ENCODE measurements around the gene FAM131A. TPM values are rescaled to one million over a fixed set of nuclear protein-coding genes. Genes with fewer than 3 reads are reported as not detected.

Gene FAM131A
- total RNA-seq, 2 experiments from 2014 or later = 3.1 to 4.5 TPM

GRCh38 chr3:184306341-184306972, 30.9 kb upstream of the FAM131A start:
- Mint-ChIP-seq H3K27ac (no peak overlapping the region), H3K4me1 (peaks cover 3% of the 10 kb centered on the region), H3K4me3 (no peak overlapping the region), H3K9me3 (ENCODE audit: low read depth) (no peaks in the 10 kb centered on the region), H3K36me3 (peaks cover 68% of the 10 kb centered on the region), H3K27me3 (no peaks in the 10 kb centered on the region)
- no peak for DNase-seq
- CTCF ChIA-PET = interaction anchor here (0.8 to 2.1 kb wide), 6 partner anchors 10 to 123 kb away, joined by 3 to 6 read pairs (median 3); no protein-coding TSS in a partner anchor
- no peak for ATAC-seq

GRCh38 chr3:184307915-184308314, 29.5 kb upstream of the FAM131A start:
- Mint-ChIP-seq H3K4me3 (no peak overlapping the region), H3K36me3 (peaks cover 54% of the 10 kb centered on the region), H3K27me3 (no peaks in the 10 kb centered on the region), H3K4me1 (no peaks in the 10 kb centered on the region), H3K27ac (no peak overlapping the region), H3K9me3 (ENCODE audit: low read depth) (no peaks in the 10 kb centered on the region)
- CTCF ChIA-PET = no interaction called here
- ATAC-seq (no peak), DNase-seq (no peak)

- CTCF ChIA-PET = no interaction called here
- no peak overlapping the region for H3K4me3 Mint-ChIP-seq
- H3K9me3 Mint-ChIP-seq (ENCODE audit: low read depth) = no peaks in the 10 kb centered on the region
- no peak overlapping the region for H3K27ac Mint-ChIP-seq
- H3K36me3 Mint-ChIP-seq = peaks cover 46% of the 10 kb centered on the region
- no peaks in the 10 kb centered on the region for H3K27me3 Mint-ChIP-seq
- DNase-seq (no peak), ATAC-seq (no peak)
- H3K4me1 Mint-ChIP-seq = no peaks in the 10 kb centered on the region
Measured at GRCh38 chr3:184308744-184309143, 28.7 kb upstream of the FAM131A start.

GRCh38 chr3:184311633-184312032, 25.8 kb upstream of the FAM131A start:
- H3K36me3 Mint-ChIP-seq = peaks cover 31% of the 10 kb centered on the region

GRCh38 chr3:184314363-184314699, 23.1 kb upstream of the FAM131A start, which contains the start of gene EIF4G1:
TSS of gene EIF4G1 (plus strand) at chr3:184314606. CDS start at chr3:184315797, 1,191 bp downstream.
- Mint-ChIP-seq H3K27ac (peak within 1 kb of the TSS; percentile 87), H3K4me3 (peak within 1 kb of the TSS; percentile 86)

More at GRCh38 chr3:184311633-184312032, 25.8 kb upstream of the FAM131A start:
- CTCF ChIA-PET = interaction anchor here (1.5 to 1.7 kb wide), 2 partner anchors 11 to 62 kb away, joined by 3 to 5 read pairs; no protein-coding TSS in a partner anchor
- peaks cover 9% of the 10 kb centered on the region for H3K4me1 Mint-ChIP-seq
- H3K9me3 Mint-ChIP-seq (ENCODE audit: low read depth) = no peaks in the 10 kb centered on the region
- DNase-seq = no peak
- H3K27ac Mint-ChIP-seq = no peak overlapping the region
- no peak overlapping the region for H3K4me3 Mint-ChIP-seq
- ATAC-seq = no peak
- H3K27me3 Mint-ChIP-seq = no peaks in the 10 kb centered on the region

GRCh38 chr3:184314700-184315542, 22.5 kb upstream of the FAM131A start:
- peak; percentile 50 for ATAC-seq
- Mint-ChIP-seq H3K27me3 (no peaks in the 10 kb centered on the region), H3K4me1 (peaks cover 30% of the 10 kb centered on the region), H3K36me3 (peaks cover 25% of the 10 kb centered on the region), H3K4me3 (peak overlapping the region; percentile 86), H3K27ac (peak overlapping the region; percentile 87), H3K9me3 (ENCODE audit: low read depth) (no peaks in the 10 kb centered on the region)
- peak; percentile 65 for DNase-seq
- CTCF ChIA-PET = interaction anchor here (1.0 to 1.5 kb wide), 2 partner anchors 12 to 47 kb away, joined by 3 read pairs; partner anchors contain the start of genes CLCN2 and POLR2H

More at GRCh38 chr3:184314363-184314699, 23.1 kb upstream of the FAM131A start, which contains the start of gene EIF4G1:
- H3K27me3 Mint-ChIP-seq = no peaks in the 10 kb centered on the region
- CTCF ChIA-PET = no interaction called here
- H3K36me3 Mint-ChIP-seq = peaks cover 24% of the 10 kb centered on the region
- peak; percentile 94 for DNase-seq
- ATAC-seq = peak; percentile 87
- H3K9me3 Mint-ChIP-seq (ENCODE audit: low read depth) = no peaks in the 10 kb centered on the region
- H3K4me1 Mint-ChIP-seq = peaks cover 28% of the 10 kb centered on the region

- Mint-ChIP-seq H3K4me3 (peak overlapping the region; percentile 86), H3K27ac (peak overlapping the region; percentile 87), H3K27me3 (no peaks in the 10 kb centered on the region), H3K36me3 (peaks cover 24% of the 10 kb centered on the region), H3K9me3 (ENCODE audit: low read depth) (no peaks in the 10 kb centered on the region), H3K4me1 (peaks cover 30% of the 10 kb centered on the region)
- no peak for ATAC-seq
- DNase-seq = peak; percentile 48
- CTCF ChIA-PET = interaction anchor here (1.0 to 1.9 kb wide), 4 partner anchors 9 to 46 kb away, joined by 3 to 6 read pairs (median 4); partner anchors contain the start of genes CLCN2 and POLR2H
Measured at GRCh38 chr3:184315543-184315867, 21.9 kb upstream of the FAM131A start.

- peak overlapping the region; percentile 86 for H3K4me3 Mint-ChIP-seq
- peak overlapping the region; percentile 87 for H3K27ac Mint-ChIP-seq
- ATAC-seq = no peak
- CTCF ChIA-PET = interaction anchor here (1.0 to 1.9 kb wide), 4 partner anchors 10 to 46 kb away, joined by 3 to 6 read pairs (median 4); partner anchors contain the start of genes CLCN2 and POLR2H
- no peaks in the 10 kb centered on the region for H3K9me3 Mint-ChIP-seq (ENCODE audit: low read depth)
- peaks cover 30% of the 10 kb centered on the region for H3K36me3 Mint-ChIP-seq
- no peak for DNase-seq
- no peaks in the 10 kb centered on the region for H3K27me3 Mint-ChIP-seq
- H3K4me1 Mint-ChIP-seq = peaks cover 30% of the 10 kb centered on the region
Measured at GRCh38 chr3:184315871-184316661, 21.3 kb upstream of the FAM131A start.

GRCh38 chr3:184316792-184317191, 20.6 kb upstream of the FAM131A start:
- CTCF ChIA-PET = interaction anchor here (1.7 to 1.9 kb wide), 3 partner anchors 11 to 55 kb away, joined by 4 to 6 read pairs (median 5); no protein-coding TSS in a partner anchor
- Mint-ChIP-seq H3K9me3 (ENCODE audit: low read depth) (no peaks in the 10 kb centered on the region), H3K4me3 (peak overlapping the region; percentile 86), H3K36me3 (peaks cover 37% of the 10 kb centered on the region), H3K4me1 (peaks cover 30% of the 10 kb centered on the region), H3K27ac (peak overlapping the region; percentile 87), H3K27me3 (no peaks in the 10 kb centered on the region)
- DNase-seq = no peak
- ATAC-seq = no peak

- Mint-ChIP-seq H3K27ac (no peak overlapping the region), H3K9me3 (ENCODE audit: low read depth) (no peaks in the 10 kb centered on the region), H3K27me3 (no peaks in the 10 kb centered on the region), H3K36me3 (peaks cover 38% of the 10 kb centered on the region), H3K4me1 (peaks cover 30% of the 10 kb centered on the region), H3K4me3 (peak overlapping the region; percentile 86)
- CTCF ChIA-PET = interaction anchor here (1.7 to 1.9 kb wide), 3 partner anchors 11 to 54 kb away, joined by 4 to 6 read pairs (median 5); no protein-coding TSS in a partner anchor
- DNase-seq (no peak), ATAC-seq (no peak)
Measured at GRCh38 chr3:184317201-184317600, 20.2 kb upstream of the FAM131A start.

GRCh38 chr3:184320104-184320445, 17.3 kb upstream of the FAM131A start:
- no peaks in the 10 kb centered on the region for H3K9me3 Mint-ChIP-seq (ENCODE audit: low read depth)
- H3K4me1 Mint-ChIP-seq = peaks cover 29% of the 10 kb centered on the region
- no peak overlapping the region for H3K4me3 Mint-ChIP-seq
- no peak overlapping the region for H3K27ac Mint-ChIP-seq
- CTCF ChIA-PET = interaction anchor here (1.4 to 1.5 kb wide), 2 partner anchors 18 to 34 kb away, joined by 3 to 4 read pairs; partner anchors contain the start of gene FAM131A
- ATAC-seq = no peak
- peaks cover 61% of the 10 kb centered on the region for H3K36me3 Mint-ChIP-seq
- no peak for DNase-seq
- no peaks in the 10 kb centered on the region for H3K27me3 Mint-ChIP-seq

GRCh38 chr3:184321666-184322065, 15.7 kb upstream of the FAM131A start:
- Mint-ChIP-seq H3K9me3 (ENCODE audit: low read depth) (no peaks in the 10 kb centered on the region), H3K36me3 (peaks cover 70% of the 10 kb centered on the region), H3K4me1 (peaks cover 25% of the 10 kb centered on the region), H3K27ac (no peak overlapping the region), H3K27me3 (no peaks in the 10 kb centered on the region), H3K4me3 (no peak overlapping the region)
- DNase-seq = no peak
- CTCF ChIA-PET = no interaction called here
- no peak for ATAC-seq
